ENCODE data around the gene AOC2. TPM values are rescaled to one million over a fixed set of nuclear protein-coding genes. Genes with fewer than 3 reads are reported as not detected.
"Not testable (repeated sequence)": the region's sequence is repeated elsewhere in the genome, so short reads cannot be mapped to it uniquely, and the experiment has no call there.

AOC2 gene
- total RNA-seq, 1 donor from 2014 or later: not detected

- DNase-seq (ENCODE audit: low spot score in 2 of 2): no peak
- TF ChIP-seq CTCF (IDR thresholded peaks at IDR 0.05): no peak
- Histone ChIP-seq H3K4me1 (peaks cover 28 to 40% of the 10 kb centered on the region in 2 donors), H3K36me3 (no peaks in the 10 kb centered on the region), H3K9me3 (no peaks in the 10 kb centered on the region), H3K27me3 (no peaks in the 10 kb centered on the region), H3K4me3 (no peak overlapping the region), H3K27ac (peak overlapping the region; percentile 12 to 88)
- intact Hi-C loops (cut with DNase I): loop anchor here (5.0 kb wide), 1 partner anchor 34 kb away; no protein-coding TSS in a partner anchor
Measured at GRCh38 chr17:42893359-42893758, 49.0 kb downstream of the AOC2 start.

GRCh38 chr17:42894283-42895184, 50.2 kb downstream of the AOC2 start:
- Histone ChIP-seq H3K4me1 (peaks cover 28 to 40% of the 10 kb centered on the region in 2 donors), H3K27me3 (no peaks in the 10 kb centered on the region), H3K4me3 (no peak overlapping the region), H3K9me3 (no peaks in the 10 kb centered on the region), H3K27ac (peak overlapping the region; percentile 47 to 88), H3K36me3 (no peaks in the 10 kb centered on the region)
- TF ChIP-seq CTCF (IDR thresholded peaks at IDR 0.05): no peak
- no peak for DNase-seq (ENCODE audit: low spot score in 2 of 2)
- intact Hi-C loops (cut with DNase I): loop anchor here (2.0 to 5.0 kb wide), 2 partner anchors 33 to 44 kb away; partner anchors contain the start of gene AOC3

- peak overlapping the region; percentile 47 to 88 for H3K27ac ChIP-seq
- peak; percentile 46 to 92 for DNase-seq (ENCODE audit: low spot score in 2 of 2)
Measured at GRCh38 chr17:42895185-42895555, 50.8 kb downstream of the AOC2 start.

GRCh38 chr17:42898147-42898811, 53.9 kb downstream of the AOC2 start:
- Histone ChIP-seq H3K4me3 (no peak overlapping the region), H3K27ac (no peak overlapping the region), H3K4me1 (peaks cover 14 to 18% of the 10 kb centered on the region in 2 donors), H3K36me3 (no peaks in the 10 kb centered on the region), H3K27me3 (no peaks in the 10 kb centered on the region), H3K9me3 (no peaks in the 10 kb centered on the region)
- DNase-seq (ENCODE audit: low spot score in 2 of 2): no peak
- TF ChIP-seq CTCF (IDR thresholded peaks at IDR 0.05): no peak
- intact Hi-C loops (cut with DNase I): no loop called here

More at GRCh38 chr17:42895185-42895555, 50.8 kb downstream of the AOC2 start:
- intact Hi-C loops (cut with DNase I): loop anchor here (2.0 kb wide), 1 partner anchor 44 kb away; the partner anchor contains the start of gene AOC3
- TF ChIP-seq CTCF (IDR thresholded peaks at IDR 0.05): no peak
- Histone ChIP-seq H3K9me3 (no peaks in the 10 kb centered on the region), H3K4me3 (no peak overlapping the region), H3K27me3 (no peaks in the 10 kb centered on the region), H3K4me1 (peaks cover 28 to 40% of the 10 kb centered on the region in 2 donors), H3K36me3 (no peaks in the 10 kb centered on the region)

GRCh38 chr17:42899981-42900380, 55.6 kb downstream of the AOC2 start:
- H3K36me3 ChIP-seq; H3K27me3 ChIP-seq; H3K9me3 ChIP-seq; H3K27ac ChIP-seq; H3K4me3 ChIP-seq; intact Hi-C loops (cut with DNase I); H3K4me1 ChIP-seq; DNase-seq (ENCODE audit: low spot score in 2 of 2): not testable (repeated sequence)

Other genes starting within 250 kb of the AOC2 start
- gene RETREG3, start 235.2 kb upstream of the AOC2 start, total RNA-seq: 51.3 TPM
- gene TUBG1, start 234.9 kb upstream of the AOC2 start, total RNA-seq: 10.5 TPM
- 73.1 TPM for gene TUBG2, start 185.3 kb upstream of the AOC2 start, total RNA-seq
- gene PLEKHH3, start 167.6 kb upstream of the AOC2 start, total RNA-seq: 105 TPM
- 91.2 TPM for gene CCR10, start 162.7 kb upstream of the AOC2 start, total RNA-seq
- 10.5 TPM for gene CNTNAP1, start 162.0 kb upstream of the AOC2 start, total RNA-seq
- gene EZH1, start 99.5 kb upstream of the AOC2 start, total RNA-seq: 169 TPM
- gene RAMP2, start 83.4 kb upstream of the AOC2 start, total RNA-seq: 80.5 TPM
- gene VPS25, start 71.1 kb upstream of the AOC2 start, total RNA-seq: 40.9 TPM
- not detected for gene WNK4, start 64.0 kb upstream of the AOC2 start, total RNA-seq
- 9.8 TPM for gene COA3, start 45.9 kb upstream of the AOC2 start, total RNA-seq
- gene CNTD1, start 45.7 kb upstream of the AOC2 start, total RNA-seq: not detected
- gene BECN1, start 20.3 kb upstream of the AOC2 start, total RNA-seq: 66.1 TPM
- gene PSME3, start 11.2 kb upstream of the AOC2 start, total RNA-seq: 29.7 TPM
- 128 TPM for gene AOC3, start 6.6 kb downstream of the AOC2 start, total RNA-seq
- gene G6PC1, start 56.2 kb downstream of the AOC2 start, total RNA-seq: not detected
- gene AARSD1, start 119.9 kb downstream of the AOC2 start, total RNA-seq: 3.8 TPM
- not detected for gene PTGES3L, start 135.5 kb downstream of the AOC2 start, total RNA-seq
- 10.2 TPM for gene RUNDC1, start 136.0 kb downstream of the AOC2 start, total RNA-seq
- gene RPL27, start 153.8 kb downstream of the AOC2 start, total RNA-seq: 417 TPM
- 45.2 TPM for gene IFI35, start 162.2 kb downstream of the AOC2 start, total RNA-seq
- 296 TPM for gene VAT1, start 177.8 kb downstream of the AOC2 start, total RNA-seq
- 7.3 TPM for gene RND2, start 180.7 kb downstream of the AOC2 start, total RNA-seq

Data from ascending aorta (tissue), 2 donors.